Coronary artery (tissue), 2 donors: ENCODE results near the gene TFB2M.
"Not testable (repeated sequence)": the region's sequence is repeated elsewhere in the genome, so short reads cannot be mapped to it uniquely, and the experiment has no call there.

Source experiments
- DNase-seq: peaks from one replicate; pipeline ENCODE4 v3.0.0-alpha.2; 2017; ENCODE audit warnings: low spot score
- H3K27ac ChIP-seq, 2 donors: fragments of 200-600 bp; sonication (generic); one replicate each; pipeline ENCODE4 v1.5.1; 2016 to 2019
- H3K4me3 ChIP-seq: fragments of 200-600 bp; sonication (generic); 2 replicates; pipeline ENCODE4 v1.5.1; 2016; ENCODE audit warnings: mild to moderate bottlenecking, moderate library complexity
- TF ChIP-seq, protein P1 (sequence below): fragments of 200-600 bp; sonication (generic); IDR thresholded peaks from one replicate; pipeline ENCODE4 v1.5.1; 2019; ENCODE audit warnings: antibody characterized with exemption

TFB2M gene

DNA sequence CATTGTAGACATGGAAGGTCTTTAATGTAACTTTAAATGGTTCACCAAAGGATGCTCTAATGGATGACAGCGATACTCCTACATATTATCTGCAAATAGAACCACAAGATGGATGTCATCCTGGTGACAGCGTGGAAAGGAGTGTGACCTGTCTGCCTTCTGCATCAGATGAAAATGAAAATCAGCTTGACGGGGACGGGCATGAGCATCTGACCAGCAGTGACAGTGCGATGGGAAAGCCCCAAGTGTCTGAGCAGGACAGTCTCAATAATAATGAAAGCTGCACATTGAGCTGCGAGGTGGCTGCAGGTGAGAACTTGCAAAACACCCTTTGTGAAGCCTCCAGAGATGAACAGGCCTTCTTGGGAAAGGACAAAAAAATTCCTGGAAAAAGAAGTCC, 25.4 kb upstream of the TFB2M start:
- no peak overlapping the region for H3K27ac ChIP-seq
- H3K4me3 ChIP-seq: no peak overlapping the region
- DNase-seq: no peak
- TF ChIP-seq, protein P1, sequence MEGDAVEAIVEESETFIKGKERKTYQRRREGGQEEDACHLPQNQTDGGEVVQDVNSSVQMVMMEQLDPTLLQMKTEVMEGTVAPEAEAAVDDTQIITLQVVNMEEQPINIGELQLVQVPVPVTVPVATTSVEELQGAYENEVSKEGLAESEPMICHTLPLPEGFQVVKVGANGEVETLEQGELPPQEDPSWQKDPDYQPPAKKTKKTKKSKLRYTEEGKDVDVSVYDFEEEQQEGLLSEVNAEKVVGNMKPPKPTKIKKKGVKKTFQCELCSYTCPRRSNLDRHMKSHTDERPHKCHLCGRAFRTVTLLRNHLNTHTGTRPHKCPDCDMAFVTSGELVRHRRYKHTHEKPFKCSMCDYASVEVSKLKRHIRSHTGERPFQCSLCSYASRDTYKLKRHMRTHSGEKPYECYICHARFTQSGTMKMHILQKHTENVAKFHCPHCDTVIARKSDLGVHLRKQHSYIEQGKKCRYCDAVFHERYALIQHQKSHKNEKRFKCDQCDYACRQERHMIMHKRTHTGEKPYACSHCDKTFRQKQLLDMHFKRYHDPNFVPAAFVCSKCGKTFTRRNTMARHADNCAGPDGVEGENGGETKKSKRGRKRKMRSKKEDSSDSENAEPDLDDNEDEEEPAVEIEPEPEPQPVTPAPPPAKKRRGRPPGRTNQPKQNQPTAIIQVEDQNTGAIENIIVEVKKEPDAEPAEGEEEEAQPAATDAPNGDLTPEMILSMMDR: no peak

DNA sequence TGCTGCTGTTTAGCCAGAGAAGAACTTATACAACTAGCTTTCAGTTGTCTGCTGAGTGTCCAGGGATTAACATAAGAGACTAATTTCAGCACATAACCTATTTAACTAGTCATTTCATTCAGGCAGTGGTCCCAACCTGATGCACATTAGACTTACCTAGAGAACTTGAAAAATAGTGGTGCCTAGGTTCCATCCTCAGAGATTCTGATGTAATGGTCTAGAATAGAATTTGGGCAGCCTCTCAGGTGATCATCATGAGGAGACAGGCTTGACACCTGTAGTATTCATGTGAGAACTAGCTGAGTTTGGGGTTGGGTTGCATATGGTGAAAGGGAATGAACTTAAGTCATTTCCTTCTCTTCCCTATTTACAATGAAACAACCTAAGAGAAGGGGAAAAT, 25.0 kb upstream of the TFB2M start:
- DNase-seq: no peak
- Histone ChIP-seq H3K27ac (no peak overlapping the region), H3K4me3 (no peak overlapping the region)
- TF ChIP-seq, protein P1: no peak

DNA sequence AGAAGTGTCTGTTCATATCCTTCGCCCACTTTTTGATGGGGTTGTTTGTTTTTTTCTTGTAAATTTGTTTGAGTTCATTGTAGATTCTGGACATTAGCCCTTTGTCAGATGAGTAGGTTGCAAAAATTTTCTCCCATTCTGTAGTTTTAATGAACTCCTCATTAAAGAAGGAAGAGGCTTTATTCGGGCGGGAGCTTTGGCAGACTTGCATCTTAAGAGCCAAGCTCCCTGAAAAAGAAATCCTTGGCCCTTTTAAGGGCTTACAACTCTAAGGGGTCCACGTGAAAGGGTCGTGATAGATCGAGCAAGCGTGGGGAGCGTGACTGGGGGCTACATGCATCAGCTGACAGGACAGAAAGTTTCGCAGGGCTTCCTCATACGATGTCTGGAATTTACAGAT, 23.9 kb upstream of the TFB2M start:
- DNase-seq, H3K4me3 ChIP-seq, H3K27ac ChIP-seq: not testable (repeated sequence)

DNA sequence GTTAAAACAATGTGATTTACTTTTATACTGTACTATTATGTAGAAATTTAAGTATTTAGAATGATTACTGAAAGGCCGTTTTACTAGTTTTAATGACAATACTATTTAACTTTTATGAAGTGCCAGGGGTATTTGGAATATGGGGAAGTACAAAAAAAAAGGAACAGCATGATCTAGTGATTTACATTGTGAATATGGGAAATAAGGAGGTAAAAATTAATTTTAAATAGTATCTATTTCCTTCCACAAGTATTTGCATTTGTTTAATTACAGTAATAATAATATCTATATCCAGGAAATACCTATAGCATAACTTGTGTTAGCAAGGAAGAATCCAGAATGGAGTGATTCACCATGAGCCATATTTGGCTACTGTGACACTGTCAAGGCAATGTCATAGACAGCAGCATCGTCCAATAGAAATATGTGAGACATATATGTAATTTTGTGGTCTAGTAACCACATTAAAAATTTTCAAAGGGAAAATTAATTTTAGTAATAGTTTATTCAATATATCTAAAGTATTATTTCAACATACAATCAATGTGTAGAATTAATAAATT, 22.2 kb upstream of the TFB2M start:
- TF ChIP-seq, protein P1: no peak
- H3K27ac ChIP-seq: peak overlapping the region in 1 of 2 donors; percentile 61
- H3K4me3 ChIP-seq: no peak overlapping the region
- no peak for DNase-seq

DNA sequence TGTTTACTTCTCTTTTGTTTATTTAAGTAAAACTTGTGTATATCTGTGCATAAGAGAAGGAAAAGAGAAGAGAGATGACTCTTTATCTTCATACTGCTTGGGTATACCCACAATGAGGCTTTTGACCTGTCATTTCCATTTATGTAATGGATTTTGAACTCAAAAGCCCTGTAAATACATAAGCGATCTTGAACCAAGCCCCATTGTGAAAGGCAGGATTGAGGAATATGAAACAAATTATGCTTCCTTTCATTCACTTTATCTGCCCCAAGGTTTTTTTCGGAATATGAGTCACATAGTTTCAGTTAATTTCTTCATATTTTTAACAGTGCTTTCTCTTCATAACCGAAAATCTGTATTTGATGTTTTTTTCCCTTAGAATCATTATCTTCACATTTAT, 21.5 kb upstream of the TFB2M start:
- Histone ChIP-seq H3K27ac (peak overlapping the region; percentile 61 to 82), H3K4me3 (peak overlapping the region; percentile 37)
- TF ChIP-seq, protein P1: no peak
- no peak for DNase-seq

DNA sequence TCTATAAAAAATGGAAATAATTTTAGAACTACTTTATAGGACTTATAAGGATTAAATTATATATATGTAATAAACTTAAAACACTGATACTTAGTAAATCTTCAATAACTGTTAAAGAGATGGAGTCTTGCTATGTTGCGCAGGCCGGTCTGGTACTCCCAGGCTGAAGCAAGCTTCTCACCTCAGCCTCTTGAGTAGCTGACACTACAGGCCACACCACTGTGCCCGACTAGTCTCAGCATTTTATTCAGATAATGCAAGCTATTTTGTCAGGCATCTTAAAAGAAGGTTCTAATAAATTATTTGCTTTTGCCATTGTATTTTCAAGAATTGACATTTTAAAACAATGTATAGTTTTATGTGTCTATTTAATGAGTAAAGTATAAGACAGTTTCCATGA, 21.0 kb upstream of the TFB2M start:
- TF ChIP-seq, protein P1: no peak
- Histone ChIP-seq H3K27ac (peak overlapping the region; percentile 61 to 82), H3K4me3 (peak overlapping the region; percentile 37)
- no peak for DNase-seq

DNA sequence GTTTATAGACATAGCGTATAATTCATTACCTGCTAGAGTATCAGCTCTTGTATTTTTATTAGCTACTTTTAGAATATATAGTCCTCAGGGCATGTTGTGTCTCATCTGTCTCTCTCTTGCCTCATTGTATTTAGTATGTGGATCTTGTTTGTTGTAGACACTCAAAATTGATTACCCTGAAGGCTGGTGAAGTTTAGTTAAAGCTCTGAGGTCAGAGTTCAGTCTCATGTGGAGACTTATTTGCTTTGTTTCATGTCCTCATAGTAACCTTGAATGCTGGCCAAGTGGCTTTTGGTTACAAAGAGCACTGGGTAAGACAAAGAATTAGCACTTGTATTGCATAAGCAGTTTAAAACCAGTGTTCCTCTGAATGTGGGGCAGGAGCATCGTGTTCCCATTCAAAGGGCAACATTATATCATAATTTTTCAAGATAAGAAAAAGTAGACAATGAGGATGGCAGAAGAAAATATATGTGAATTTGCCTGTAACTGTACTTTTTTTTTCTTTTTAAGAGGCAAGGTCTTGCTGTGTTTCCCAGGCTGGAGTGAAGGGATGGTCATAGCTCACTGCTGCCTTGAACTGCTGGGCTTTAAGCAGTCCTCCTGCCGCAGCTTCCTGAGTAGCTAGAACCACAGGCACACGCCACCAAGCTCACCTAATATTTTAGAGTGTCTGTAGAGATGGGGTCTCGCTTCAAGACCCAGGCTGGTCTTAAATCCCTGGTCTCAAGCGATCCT, 17.6 kb upstream of the TFB2M start:
- DNase-seq: no peak
- Histone ChIP-seq H3K27ac (peak overlapping the region in 1 of 2 donors; percentile 63), H3K4me3 (no peak overlapping the region)
- TF ChIP-seq, protein P1: no peak
